GM23338 (cell line): Measurements from ENCODE around the gene TMEM229B. TPM values are rescaled to one million over a fixed set of nuclear protein-coding genes. Genes with fewer than 3 reads are reported as not detected.
A peak's percentile ranks its signal among the peaks of the same experiment; 100 is the strongest.

Experiments
- ATAC-seq: fragments of 200-7000 bp; cut with Tn5 transposase; 3 replicates; pipeline ENCODE4 v1.9.1; 2020
- DNase-seq: peaks from one replicate; pipeline ENCODE4 v3.0.0-alpha.2; 2015; ENCODE audit warnings: low spot score
- H2AFZ ChIP-seq: fragments of 200-600 bp; sonication (generic); 2 replicates; pipeline ENCODE4 v1.8.0; 2016; ENCODE audit warnings: antibody characterized with exemption, mild to moderate bottlenecking, moderate library complexity
- H3F3A ChIP-seq: fragments of 200-600 bp; sonication (generic); replicated peaks from 2 replicates; pipeline ENCODE4 v1.8.0; 2017; ENCODE audit warnings: antibody characterized with exemption, mixed run types, low read depth
- H3K27ac ChIP-seq: fragments of 200-600 bp; sonication (generic); 2 replicates; pipeline ENCODE4 v1.6.1; 2016; ENCODE audit warnings: low read depth
- H3K27me3 ChIP-seq: fragments of 200-600 bp; sonication (generic); 2 replicates; pipeline ENCODE4 v1.8.0; 2016; ENCODE audit warnings: mild to moderate bottlenecking, mixed run types, moderate library complexity; ENCODE audit not compliant: insufficient read depth
- H3K36me3 ChIP-seq: fragments of 200-600 bp; sonication (generic); 2 replicates; pipeline ENCODE4 v1.8.0; 2016; ENCODE audit warnings: mild to moderate bottlenecking; ENCODE audit not compliant: insufficient read depth
- H3K4me1 ChIP-seq: fragments of 200-600 bp; sonication (generic); 2 replicates; pipeline ENCODE4 v1.8.0; 2016; ENCODE audit warnings: mild to moderate bottlenecking, moderate library complexity; ENCODE audit not compliant: insufficient read depth
- H3K4me2 ChIP-seq: fragments of 200-600 bp; sonication (generic); 2 replicates; pipeline ENCODE4 v1.7.1; 2017; ENCODE audit warnings: mixed run types
- H3K4me3 ChIP-seq: fragments of 200-600 bp; sonication (generic); 2 replicates; pipeline ENCODE4 v1.6.1; 2016; ENCODE audit warnings: mixed run types
- H3K79me2 ChIP-seq: fragments of 200-600 bp; sonication (generic); replicated peaks from 2 replicates; pipeline ENCODE4 v1.8.0; 2017; ENCODE audit warnings: mild to moderate bottlenecking; ENCODE audit not compliant: insufficient read depth
- H3K9me2 ChIP-seq: fragments of 200-600 bp; sonication (generic); 2 replicates; pipeline ENCODE4 v1.8.0; 2017; ENCODE audit not compliant: insufficient read depth
- H4K20me1 ChIP-seq: fragments of 200-600 bp; sonication (generic); replicated peaks from 2 replicates; pipeline ENCODE4 v1.8.0; 2017; ENCODE audit warnings: mild to moderate bottlenecking; ENCODE audit not compliant: insufficient read depth
- H3K27ac Mint-ChIP-seq: 2 replicates; pipeline ENCODE4 v1.8.0; 2020; ENCODE audit warnings: inconsistent platforms, mild to moderate bottlenecking, moderate library complexity, mixed read lengths
- H3K27me3 Mint-ChIP-seq: 3 replicates; pipeline ENCODE4 v1.8.0; 2022; ENCODE audit warnings: low read depth, mild to moderate bottlenecking, moderate library complexity, mixed read lengths, inconsistent platforms; ENCODE audit not compliant: insufficient read depth, poor library complexity
- H3K36me3 Mint-ChIP-seq: 3 replicates; pipeline ENCODE4 v1.8.0; 2021; ENCODE audit warnings: low read depth, mild to moderate bottlenecking, inconsistent platforms, moderate library complexity, mixed read lengths
- H3K4me1 Mint-ChIP-seq: 3 replicates; pipeline ENCODE4 v1.8.0; 2020; ENCODE audit warnings: mild to moderate bottlenecking, inconsistent platforms, mixed read lengths
- H3K4me3 Mint-ChIP-seq: 3 replicates; pipeline ENCODE4 v1.8.0; 2021; ENCODE audit warnings: moderate library complexity, mild to moderate bottlenecking, inconsistent platforms, mixed read lengths
- H3K9me3 Mint-ChIP-seq: 3 replicates; pipeline ENCODE4 v1.8.0; 2020; ENCODE audit warnings: moderate library complexity, mild to moderate bottlenecking, inconsistent platforms, mixed read lengths
- CREB1 ChIP-seq: fragments of 250-450 bp; sonication (Bioruptor Pico); IDR thresholded peaks from 2 replicates; pipeline ENCODE4 v1.5.0; 2020; ENCODE audit warnings: low read depth, mild to moderate bottlenecking, moderate library complexity
- CTCF ChIP-seq, 2 experiments: fragments of 200-600 bp in 1 of 2; sonication (generic) in 1 of 2; conservative IDR thresholded peaks; 2 replicates each; pipeline versions ENCODE4 v1.5.1 to v1.6.1; 2016 to 2017; ENCODE audit warnings: antibody characterized with exemption in 2 of 2, low read depth in 2 of 2, mild to moderate bottlenecking in 2 of 2, moderate library complexity in 1 of 2
- ETS1 ChIP-seq: IDR thresholded peaks from 2 replicates; pipeline ENCODE4 v1.6.1; 2016; ENCODE audit warnings: antibody characterized with exemption
- EZH2 ChIP-seq: fragments of 200-600 bp; sonication (generic); IDR thresholded peaks from one replicate; pipeline ENCODE4 v1.8.0; 2017; ENCODE audit warnings: antibody characterized with exemption, mild to moderate bottlenecking, low read depth; ENCODE audit not compliant: unreplicated experiment
- EZH2phosphoT487 ChIP-seq: fragments of 200-600 bp; sonication (generic); IDR thresholded peaks from one replicate; pipeline ENCODE4 v1.8.1; 2018; ENCODE audit warnings: antibody characterized with exemption; ENCODE audit not compliant: unreplicated experiment
- JUNB ChIP-seq: IDR thresholded peaks from one replicate; pipeline ENCODE4 v1.6.1; 2016; ENCODE audit warnings: antibody characterized with exemption; ENCODE audit not compliant: unreplicated experiment
- NANOG ChIP-seq: IDR thresholded peaks from 2 replicates; pipeline ENCODE4 v1.6.1; 2016; ENCODE audit warnings: antibody characterized with exemption, borderline replicate concordance
- POLR2AphosphoS5 ChIP-seq: IDR thresholded peaks from 2 replicates; pipeline ENCODE4 v1.6.1; 2016; ENCODE audit warnings: antibody characterized with exemption, low read depth
- STAT1 ChIP-seq: IDR thresholded peaks from one replicate; pipeline ENCODE4 v1.6.1; 2016; ENCODE audit warnings: antibody characterized with exemption; ENCODE audit not compliant: unreplicated experiment
- ZNF114 ChIP-seq: fragments of 250-450 bp; sonication (Bioruptor Pico); IDR thresholded peaks from 2 replicates; pipeline ENCODE4 v1.5.0; 2020; ENCODE audit warnings: mild to moderate bottlenecking, moderate library complexity
- ZNF331 ChIP-seq: fragments of 250-450 bp; sonication (Bioruptor Pico); IDR thresholded peaks from 2 replicates; pipeline ENCODE4 v1.5.0; 2020; ENCODE audit warnings: low read depth, mild to moderate bottlenecking, moderate library complexity
- ZNF462 ChIP-seq: fragments of 250-450 bp; sonication (Bioruptor Pico); IDR thresholded peaks from 2 replicates; pipeline ENCODE4 v1.5.0; 2020; ENCODE audit warnings: mild to moderate bottlenecking, moderate library complexity
- polyA plus RNA-seq: library from polyadenylated mRNA; unstranded; fragments of >200 nt; fragmentation: Nextera tagmentation; extraction: Ambion mirVana; gene quantifications from 2 replicates; pipeline ENCODE4 v1.2.1, GENCODE V29; 2016
- total RNA-seq: library from RNA; depleted of rRNA; stranded (reverse); fragments of >200 nt; shearing (Covaris generic); gene quantifications from 2 replicates; pipeline ENCODE4 v1.2.3, GENCODE V29; 2014
- TF ChIP-seq, protein P1 (sequence below): IDR thresholded peaks from one replicate; pipeline ENCODE4 v1.6.1; 2018; ENCODE audit warnings: antibody characterized with exemption; ENCODE audit not compliant: unreplicated experiment

Gene TMEM229B
- total and polyA plus RNA-seq, 2 experiments from 2014 or later: 0.42 to 2.4 TPM

DNA sequence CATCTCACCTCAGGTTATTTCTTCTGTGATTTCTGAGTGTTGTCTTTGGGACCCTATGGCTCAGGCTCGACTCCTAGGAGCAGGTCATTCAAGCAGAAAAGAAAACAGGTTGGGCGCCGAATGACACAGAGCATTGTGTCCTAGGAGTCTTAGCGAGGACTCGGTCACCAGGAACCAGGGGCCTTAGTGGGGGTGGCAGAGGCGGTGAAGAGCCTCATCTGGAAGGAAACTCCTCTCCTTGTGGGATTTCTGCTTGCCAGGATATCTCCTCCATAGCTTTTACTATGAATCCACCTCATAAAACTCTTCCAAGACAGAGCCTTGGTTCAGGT lies 45.2 kb upstream of the TMEM229B start:
- no peaks in the 10 kb centered on the region for H3K36me3 ChIP-seq
- ATAC-seq: peak; percentile 19; the same call in 2 of the 3 replicates
- 0 out of 2 replicates have a peak, but pooled peaks cover 10% of the 10 kb centered on the region for H3F3A ChIP-seq
- peak overlapping the region; percentile 87 for H3K4me3 ChIP-seq
- peaks cover 17% of the 10 kb centered on the region for H3K4me1 Mint-ChIP-seq
- peak overlapping the region; percentile 78; the same call in 1 of the 2 replicates for H3K27ac Mint-ChIP-seq
- peaks cover 16% of the 10 kb centered on the region; the same call in 1 of the 2 replicates for H3K79me2 ChIP-seq
- peaks cover 23% of the 10 kb centered on the region for H3K4me1 ChIP-seq
- no peak overlapping the region for H3K27ac ChIP-seq
- peak overlapping the region; percentile 84 for H3K4me3 Mint-ChIP-seq
- H4K20me1 ChIP-seq: no peaks in the 10 kb centered on the region
- H3K9me3 Mint-ChIP-seq: no peaks in the 10 kb centered on the region
- peak overlapping the region; percentile 93 for H2AFZ ChIP-seq
- H3K36me3 Mint-ChIP-seq: no peaks in the 10 kb centered on the region
- peaks cover 12% of the 10 kb centered on the region; the same call in 1 of the 2 replicates for H3K27me3 ChIP-seq
- peaks cover 19% of the 10 kb centered on the region for H3K27me3 Mint-ChIP-seq
- H3K9me2 ChIP-seq: no peaks in the 10 kb centered on the region
- TF ChIP-seq ZNF114 (CRISPR knock-in tag): no peak
- no peak for TF ChIP-seq EZH2phosphoT487
- TF ChIP-seq EZH2: no peak
- TF ChIP-seq STAT1: no peak
- TF ChIP-seq JUNB: no peak
- TF ChIP-seq CTCF (conservative IDR thresholded peaks at IDR 0.05; ENCODE audit: low read depth in 2 of 2): no peak
- TF ChIP-seq ZNF462 (CRISPR knock-in tag): no peak
- TF ChIP-seq, protein P1, sequence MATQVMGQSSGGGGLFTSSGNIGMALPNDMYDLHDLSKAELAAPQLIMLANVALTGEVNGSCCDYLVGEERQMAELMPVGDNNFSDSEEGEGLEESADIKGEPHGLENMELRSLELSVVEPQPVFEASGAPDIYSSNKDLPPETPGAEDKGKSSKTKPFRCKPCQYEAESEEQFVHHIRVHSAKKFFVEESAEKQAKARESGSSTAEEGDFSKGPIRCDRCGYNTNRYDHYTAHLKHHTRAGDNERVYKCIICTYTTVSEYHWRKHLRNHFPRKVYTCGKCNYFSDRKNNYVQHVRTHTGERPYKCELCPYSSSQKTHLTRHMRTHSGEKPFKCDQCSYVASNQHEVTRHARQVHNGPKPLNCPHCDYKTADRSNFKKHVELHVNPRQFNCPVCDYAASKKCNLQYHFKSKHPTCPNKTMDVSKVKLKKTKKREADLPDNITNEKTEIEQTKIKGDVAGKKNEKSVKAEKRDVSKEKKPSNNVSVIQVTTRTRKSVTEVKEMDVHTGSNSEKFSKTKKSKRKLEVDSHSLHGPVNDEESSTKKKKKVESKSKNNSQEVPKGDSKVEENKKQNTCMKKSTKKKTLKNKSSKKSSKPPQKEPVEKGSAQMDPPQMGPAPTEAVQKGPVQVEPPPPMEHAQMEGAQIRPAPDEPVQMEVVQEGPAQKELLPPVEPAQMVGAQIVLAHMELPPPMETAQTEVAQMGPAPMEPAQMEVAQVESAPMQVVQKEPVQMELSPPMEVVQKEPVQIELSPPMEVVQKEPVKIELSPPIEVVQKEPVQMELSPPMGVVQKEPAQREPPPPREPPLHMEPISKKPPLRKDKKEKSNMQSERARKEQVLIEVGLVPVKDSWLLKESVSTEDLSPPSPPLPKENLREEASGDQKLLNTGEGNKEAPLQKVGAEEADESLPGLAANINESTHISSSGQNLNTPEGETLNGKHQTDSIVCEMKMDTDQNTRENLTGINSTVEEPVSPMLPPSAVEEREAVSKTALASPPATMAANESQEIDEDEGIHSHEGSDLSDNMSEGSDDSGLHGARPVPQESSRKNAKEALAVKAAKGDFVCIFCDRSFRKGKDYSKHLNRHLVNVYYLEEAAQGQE: no peak
- no peak for TF ChIP-seq ZNF331 (CRISPR knock-in tag)
- TF ChIP-seq ETS1: no peak
- no peak for TF ChIP-seq CREB1 (CRISPR knock-in tag)
- no peak for TF ChIP-seq NANOG
- no peak for TF ChIP-seq POLR2AphosphoS5
- DNase-seq: no peak
- peak overlapping the region; percentile 95 for H3K4me2 ChIP-seq
